ENCODE results near the gene CDK17.
"Not testable (repeated sequence)": the region's sequence is repeated elsewhere in the genome, so short reads cannot be mapped to it uniquely, and the experiment has no call there.

The CDK17 gene

DNA sequence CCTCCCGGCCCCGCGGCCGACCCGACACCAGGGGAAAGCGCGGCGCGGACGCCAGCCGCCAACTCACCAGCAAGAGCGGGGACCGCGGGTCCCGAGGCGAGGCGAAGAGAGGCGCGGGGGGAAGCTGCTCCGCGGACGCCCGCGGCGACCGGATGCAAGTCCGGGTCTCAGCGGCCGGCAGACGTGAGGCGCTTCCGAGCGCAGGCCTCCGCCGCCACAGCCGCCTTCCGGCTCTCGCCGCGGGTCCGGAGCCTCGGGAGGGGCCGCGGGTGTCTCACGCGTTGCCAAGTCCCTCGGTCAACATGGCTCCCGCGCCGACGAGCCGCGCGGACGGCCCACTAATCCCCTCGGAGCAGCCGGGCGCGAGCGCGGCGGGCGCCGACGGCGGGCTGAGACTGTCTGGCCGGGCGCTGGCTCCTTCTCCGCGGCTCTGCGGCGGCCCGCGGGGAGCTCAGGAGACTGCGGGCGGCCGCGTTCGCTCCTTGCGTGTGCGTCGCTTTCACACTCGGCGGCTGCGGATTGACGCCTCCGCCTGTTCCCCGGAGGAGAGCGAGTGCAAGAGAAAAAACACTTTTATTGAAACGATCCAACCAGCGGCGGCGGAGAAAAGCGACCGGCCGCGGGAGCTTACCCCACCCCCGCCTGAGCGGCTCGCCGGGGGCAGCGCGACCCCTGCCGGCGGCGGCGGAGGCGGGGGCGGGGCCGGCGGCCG is at the start of gene CDK17:
Gene CDK17, minus strand, starts transcription at position 521 of the 712 bp plus-strand sequence. CDS start 65,603 bp downstream, outside the sequence.
- DNase-seq: peak; percentile 70 to 88 (median 75)

DNA sequence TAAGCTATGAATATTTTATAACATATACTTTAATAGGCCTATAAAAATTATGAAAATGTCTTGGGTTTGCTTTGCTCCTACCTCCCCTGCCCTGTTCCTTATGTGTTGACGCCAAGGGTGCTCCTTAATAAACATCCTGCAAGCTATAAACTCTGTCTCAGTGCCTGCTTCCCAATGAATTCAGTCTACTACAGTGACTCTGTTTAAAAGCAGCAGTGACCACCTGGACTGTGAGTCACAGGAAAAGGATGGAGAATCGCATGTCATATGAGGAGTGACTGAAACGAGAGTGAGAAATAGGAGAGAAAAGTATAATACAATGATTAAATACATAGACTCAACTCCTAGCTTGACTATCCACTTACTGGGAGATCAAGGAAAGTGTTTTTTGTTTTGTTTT is 48.1 kb upstream of the CDK17 start:
- DNase-seq: no peak

DNA sequence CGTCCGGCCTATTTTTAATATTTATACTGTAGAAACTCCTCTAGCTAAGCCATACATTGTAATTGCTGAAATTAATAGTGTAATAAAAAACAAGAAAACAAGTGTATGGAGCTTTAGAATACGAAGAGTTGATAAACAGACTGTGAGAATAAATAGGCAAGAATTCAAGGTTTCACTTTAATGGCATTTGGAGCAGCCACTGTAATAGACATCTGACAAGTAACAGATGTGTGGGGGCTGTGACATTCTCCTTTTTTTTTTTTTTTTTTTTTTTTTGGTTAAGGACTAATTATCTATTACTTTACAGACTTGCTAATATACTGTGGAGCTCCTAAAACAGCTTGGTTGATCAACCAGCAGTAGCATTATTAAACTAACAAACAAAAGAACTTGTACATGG is 47.0 kb upstream of the CDK17 start:
- DNase-seq: no peak

DNA sequence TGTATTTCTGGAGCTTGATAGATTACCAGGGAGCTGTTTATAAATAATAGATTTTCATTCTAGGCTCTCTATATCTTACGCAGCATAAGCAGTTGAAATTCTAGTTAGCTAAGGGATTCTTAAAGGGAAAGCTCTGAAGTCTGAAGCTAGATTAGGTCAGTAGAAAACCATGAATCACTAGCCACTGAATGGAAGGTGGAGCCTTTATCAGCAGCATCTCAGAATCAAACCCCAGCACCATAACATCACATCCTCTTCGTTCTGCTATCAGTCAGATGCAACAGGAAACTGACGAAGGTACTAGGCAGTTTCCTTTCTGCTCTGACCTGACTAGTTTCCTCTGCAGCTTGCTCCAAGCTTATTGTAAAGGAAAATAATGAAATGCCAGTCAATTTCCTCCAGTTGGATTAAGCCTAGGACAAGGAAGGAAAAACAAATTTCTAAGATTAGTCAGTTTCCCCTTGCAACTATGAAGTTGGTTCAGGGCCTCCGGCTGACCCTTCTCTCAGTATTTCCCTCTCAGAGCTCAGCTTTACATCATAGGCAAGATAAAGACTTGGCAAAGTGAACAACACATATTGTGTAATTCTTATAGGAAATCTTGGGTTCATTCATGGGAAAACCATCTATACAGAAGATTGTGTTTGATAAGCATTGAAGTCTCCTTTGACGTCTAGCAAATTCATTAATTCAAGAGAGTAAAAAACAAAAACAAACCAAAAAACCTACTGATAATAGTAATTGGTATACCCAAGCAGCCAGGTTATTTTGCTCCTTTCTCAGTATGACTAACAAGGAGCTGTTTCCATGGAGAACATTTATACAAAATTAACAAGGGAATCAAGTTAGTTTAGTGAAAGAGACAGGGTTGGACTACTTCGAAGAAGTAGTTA is 45.7 kb upstream of the CDK17 start:
- peak in 1 of 4 experiments; percentile 3 for DNase-seq

DNA sequence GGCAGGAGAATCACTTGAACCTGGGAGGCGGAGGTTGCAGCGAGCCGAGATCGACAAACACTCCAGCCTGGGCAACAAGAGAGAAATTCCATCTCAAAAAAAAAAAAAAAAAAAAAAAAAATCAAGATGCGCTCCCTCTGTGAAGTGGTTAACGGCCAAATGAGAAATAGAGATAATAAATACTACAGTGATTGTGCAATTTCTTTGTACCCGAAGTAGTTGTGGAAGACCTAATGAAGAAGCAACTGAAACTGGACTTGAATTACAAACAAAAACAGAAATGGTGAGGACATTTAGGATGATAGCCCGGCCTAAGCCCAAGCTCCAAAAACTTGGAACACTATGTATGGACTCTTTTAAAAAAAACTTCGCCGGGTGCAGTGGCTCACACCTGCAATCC is 44.2 kb upstream of the CDK17 start:
- no peak for DNase-seq

DNA sequence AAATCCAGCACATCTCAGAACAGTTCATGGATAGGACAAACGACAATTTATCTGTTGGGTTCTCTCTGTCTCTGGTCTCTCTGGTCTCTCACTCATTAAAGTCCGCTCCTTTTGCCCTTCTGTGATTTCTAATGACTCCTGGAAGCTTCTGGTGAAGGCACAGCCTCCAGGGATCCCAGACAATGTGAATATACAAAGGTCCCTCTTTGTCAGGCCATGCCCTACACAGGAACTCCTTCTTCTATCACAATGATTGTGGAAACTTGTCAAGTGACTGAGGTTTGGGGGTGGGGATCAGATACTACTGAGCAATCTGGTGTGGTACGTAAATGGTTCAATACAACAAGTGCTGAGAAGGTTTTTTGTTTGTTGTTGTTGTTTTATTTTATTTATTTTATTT is 42.7 kb upstream of the CDK17 start:
- no peak for DNase-seq

DNA sequence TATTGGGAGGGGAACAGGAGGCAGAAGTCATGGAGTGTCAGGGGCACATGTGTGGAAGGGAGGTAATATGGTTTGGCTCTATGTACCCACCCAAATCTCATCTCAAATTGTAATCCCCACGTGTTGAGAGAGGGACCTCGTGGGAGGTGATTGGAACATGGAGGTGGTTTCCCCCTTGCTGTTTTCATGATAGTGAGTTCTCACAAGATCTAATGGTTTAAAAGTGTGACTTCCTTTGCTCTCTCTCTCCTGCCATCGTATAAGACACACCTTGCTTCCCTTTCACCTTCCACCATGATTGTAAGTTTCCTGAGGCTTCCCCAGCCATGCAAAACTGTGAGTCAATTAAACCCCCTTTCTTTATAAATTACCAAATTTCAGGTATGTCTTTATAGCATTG is 41.6 kb upstream of the CDK17 start:
- no peak for DNase-seq

DNA sequence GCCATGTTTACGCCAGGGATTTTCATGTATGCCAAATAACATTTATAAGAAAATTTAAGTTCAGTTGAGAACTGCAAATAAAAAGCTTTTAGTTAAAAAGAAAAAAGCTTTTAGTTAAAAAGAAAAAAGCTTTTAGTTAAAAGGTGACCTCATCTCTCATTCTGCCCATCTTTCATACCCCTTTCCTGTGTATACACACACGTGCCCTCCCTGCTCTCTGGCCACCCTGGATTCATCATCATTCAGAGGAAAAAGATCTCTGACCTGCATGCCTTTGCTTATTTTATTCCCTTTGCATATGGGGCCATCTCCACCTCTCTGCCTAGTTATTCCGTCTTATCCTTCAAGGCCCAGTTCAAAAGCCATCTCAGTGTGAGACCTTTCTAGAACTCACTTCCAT is 38.1 kb upstream of the CDK17 start:
- DNase-seq: no peak

DNA sequence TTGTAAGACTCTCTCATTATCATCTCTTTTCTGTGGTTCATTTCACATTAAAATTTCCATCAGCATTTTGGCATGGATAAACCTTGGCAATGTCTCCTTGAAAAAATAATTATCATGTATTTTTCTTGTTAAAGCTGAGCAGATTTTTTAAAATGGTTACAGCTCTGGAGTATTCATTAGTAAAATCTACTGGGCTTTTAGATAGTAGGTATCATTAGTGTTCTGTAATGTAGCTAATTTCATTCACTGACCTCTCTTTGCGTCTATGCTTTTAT is 36.9 kb upstream of the CDK17 start:
- DNase-seq: no peak

DNA sequence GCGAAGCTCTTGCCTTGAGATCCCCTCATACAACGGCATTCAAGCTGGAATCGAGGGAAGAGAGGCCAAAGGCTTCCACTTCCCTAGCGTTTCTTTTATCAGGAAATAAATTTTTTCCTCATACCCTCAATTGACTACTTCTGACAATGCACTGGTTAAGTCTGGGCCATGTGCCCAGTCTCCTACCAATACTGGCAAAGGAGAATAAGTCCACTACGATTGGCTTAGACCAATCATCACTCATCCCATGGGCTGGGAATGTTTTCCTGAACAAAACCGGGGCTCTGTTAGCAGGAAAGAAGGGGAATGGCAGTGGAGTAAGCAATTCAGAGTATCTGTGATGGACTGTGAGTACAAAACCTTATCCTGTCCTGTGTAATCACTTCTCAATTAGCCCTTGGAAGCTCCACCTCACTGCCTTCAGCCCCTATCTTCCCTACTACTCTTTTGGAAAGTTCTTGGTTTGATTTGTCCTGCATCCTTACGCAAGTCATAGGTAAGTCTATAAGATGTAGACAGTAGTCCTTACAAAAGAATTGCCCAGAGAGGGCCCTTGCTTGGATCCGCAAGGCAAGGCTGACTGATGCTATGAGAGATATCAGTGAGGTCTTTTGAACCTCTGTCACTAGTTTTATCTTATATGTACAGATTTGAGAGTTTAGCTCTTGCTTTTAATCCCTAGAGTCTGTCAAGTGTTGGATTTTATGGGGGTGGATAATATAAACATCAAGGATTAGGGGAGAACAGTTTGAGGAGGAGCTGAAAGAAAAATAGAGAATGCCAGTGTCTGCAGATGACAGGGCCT is 36.3 kb upstream of the CDK17 start:
- DNase-seq: no peak

DNA sequence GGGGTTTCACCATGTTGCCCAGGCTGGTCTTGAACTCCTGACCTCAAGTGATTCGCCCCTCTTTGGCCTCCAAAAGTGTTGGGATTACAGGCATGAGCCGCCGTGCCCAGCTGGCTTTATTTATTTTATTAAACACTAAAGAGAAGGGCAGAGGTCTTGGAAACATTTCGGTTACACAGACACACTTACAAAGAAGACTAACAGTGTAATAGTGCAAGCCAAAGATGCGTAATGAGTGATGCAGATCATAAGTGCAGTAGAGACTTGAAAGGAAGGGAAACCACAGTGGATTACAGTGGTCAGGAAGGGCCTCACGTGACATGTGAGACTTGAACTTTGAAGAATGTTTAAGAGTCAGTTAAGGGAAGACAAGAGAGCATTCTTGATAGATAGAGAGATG is 33.9 kb upstream of the CDK17 start:
- peak in 2 of 4 experiments; percentile 34 to 36 for DNase-seq

DNA sequence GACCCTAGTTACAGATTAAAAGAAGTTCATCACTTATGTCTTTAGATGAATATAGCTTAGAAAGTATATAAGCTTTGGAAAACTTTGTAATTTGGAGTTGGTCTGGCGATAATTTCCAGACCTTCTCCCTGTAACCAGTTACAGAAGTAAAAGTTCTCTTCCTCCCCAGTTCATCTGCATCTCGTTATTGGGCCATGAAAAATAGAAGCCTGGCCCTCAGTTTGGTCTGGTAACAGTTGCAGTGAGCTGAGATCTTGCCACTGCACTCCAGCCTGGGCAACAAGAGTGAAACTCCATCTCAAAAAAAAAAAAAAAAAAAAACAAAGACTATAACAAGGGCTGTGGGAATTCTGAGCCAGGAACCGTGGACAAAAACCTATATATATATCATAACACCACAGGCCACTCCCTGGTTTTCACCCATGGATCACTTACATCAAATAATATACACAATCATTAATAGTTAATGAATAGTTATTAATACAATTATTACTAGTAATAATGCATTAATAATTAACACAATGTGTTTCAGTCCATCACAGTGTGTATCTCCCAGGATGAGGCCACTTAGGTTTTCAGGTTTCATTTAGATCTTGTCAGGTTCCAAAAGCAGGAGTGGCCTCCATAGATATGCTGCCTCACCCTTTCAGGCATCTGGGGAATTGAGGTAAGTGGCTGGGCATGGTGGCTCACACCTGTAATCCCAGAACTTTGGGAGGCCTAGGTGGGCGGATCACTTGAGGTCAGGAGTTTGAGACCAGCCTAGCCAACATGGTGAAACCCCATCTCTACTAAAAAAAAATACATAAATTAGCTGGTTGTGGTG is 32.5 kb upstream of the CDK17 start:
- DNase-seq: not testable (repeated sequence)

DNA sequence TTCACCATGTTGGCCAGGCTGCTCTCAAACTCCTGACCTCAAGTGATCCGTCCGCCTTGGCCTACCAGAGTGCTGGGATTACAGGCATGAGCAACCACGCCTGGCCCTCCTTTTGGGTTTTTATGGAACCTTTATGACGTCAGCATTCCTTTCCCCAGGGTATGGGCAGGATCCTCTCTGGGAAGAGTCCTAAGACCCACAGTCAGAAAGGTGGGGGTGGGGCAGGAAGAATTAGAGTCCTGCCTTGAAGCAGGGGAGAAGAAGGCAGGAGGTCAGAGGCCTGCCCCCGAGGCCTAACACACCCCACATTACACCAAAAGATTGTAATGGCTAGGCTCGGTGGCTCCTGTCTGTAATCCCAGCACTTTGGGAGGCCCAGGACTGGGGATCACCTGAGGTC is 30.8 kb upstream of the CDK17 start:
- no peak for DNase-seq

DNA sequence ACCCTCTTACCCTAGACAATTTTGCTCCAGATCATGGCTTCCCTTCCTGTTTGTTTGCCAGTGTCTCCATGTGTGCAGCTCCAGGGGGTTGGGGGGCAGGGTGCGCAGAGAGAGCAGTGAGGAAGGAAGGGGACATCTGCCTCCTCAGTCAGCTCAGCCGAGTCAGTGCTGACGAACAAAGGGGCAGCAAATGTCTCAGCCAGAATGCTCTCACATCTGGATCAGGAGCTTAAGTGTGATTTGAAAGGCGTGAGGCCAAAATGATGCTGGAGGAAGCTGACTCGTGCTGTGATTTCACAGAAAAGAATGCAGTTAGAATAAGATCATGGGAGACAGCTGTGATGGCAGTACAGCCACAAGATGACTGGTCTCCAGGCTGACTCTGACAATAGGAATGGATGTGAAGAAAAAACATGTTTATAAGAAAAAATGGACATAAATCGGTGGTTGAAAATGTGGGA is 27.1 kb upstream of the CDK17 start:
- no peak for DNase-seq

DNA sequence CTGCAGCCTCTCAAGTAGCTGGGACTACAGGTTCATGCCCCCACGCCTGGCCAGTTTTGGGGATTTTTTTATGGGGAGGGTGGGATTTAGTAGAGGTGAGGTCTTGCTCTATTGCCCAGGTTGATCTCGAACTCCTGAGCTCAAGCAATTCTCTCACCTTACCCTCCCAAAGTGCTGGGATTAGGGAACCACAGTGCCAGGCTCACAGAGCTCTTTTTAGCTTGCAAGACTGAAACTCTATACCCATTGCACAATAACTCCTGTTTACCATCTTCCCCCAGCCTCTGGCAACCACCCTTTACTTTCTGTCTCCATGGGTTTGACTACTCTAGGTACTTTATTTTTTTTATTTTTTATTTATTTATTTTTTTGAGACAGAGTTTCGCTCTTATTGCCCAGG is 25.7 kb upstream of the CDK17 start:
- no peak for DNase-seq

DNA sequence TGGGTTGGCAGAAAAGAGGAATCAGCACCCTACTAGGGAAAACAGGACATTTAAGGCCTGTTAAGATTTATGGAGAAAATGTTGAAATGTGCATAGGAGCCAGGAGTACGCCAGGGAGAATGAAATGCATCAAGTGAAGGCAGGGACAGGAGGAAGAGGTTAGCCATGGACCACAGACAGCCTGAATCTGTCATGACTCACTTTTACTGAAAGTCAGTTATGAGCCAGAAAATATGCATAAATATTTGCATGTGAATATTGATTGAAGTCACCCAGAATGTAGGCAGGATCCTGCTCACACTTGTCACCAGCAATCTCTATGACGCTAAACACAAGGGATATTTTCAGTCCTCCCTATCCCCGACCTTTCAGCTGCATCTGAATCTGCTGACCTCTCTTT is 25.1 kb upstream of the CDK17 start:
- DNase-seq: no peak

DNA sequence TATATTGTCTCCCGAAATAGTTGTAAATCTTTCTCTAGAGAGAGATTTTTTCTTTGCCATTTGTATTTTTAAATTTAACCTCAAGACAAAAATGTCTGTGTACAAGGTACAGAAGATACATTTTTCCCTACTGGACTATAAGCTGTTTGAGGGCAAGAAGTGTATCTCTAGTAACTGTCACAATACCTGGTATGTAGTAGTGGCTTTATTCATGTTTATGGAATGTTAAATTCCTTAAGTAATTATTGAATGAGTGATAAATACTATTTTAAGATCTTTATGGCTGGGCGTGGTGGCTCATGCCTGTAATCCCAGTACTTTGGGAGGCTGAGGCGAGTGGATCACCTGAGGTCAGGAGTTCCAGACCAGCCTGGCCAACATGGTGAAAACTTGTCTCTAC is 24.4 kb upstream of the CDK17 start:
- no peak for DNase-seq

DNA sequence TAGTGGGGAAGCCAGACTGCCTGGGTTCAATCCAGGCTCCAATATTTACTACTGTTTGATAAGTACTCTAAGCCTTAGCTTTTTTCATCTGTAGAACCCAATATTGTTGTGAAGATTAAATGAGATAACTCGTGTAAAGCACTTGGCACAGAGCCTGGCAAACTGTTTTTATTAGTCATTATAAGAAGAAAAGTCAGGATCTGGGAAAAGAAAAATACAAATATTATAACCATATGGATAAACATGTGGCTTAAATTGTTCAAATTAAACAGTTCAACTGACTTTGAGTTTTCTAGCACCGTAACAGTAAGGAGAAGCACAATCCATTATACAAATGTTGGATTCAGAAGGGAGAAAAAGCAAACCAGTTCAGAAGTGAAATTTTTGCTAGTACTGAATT is 22.0 kb upstream of the CDK17 start:
- DNase-seq: no peak

DNA sequence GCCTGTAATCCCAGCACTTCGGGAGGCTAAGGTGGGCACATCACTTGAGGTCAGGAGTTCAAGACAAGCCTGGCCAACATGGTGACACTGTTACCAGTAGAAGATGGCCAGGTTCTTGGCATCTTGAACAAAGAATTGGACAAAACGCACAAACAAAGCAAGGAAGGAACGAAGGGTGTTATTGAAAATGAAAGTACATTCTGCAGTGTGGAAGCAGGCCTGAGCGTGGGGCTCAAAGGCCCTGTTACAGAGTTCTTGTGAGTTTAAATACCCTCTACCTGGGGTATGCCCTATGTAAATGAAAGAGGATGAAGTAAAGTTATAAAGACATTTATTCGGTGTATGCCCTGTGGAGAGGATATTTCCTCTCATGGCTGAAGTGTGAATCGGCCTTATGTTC is 20.8 kb upstream of the CDK17 start:
- no peak for DNase-seq

DNA sequence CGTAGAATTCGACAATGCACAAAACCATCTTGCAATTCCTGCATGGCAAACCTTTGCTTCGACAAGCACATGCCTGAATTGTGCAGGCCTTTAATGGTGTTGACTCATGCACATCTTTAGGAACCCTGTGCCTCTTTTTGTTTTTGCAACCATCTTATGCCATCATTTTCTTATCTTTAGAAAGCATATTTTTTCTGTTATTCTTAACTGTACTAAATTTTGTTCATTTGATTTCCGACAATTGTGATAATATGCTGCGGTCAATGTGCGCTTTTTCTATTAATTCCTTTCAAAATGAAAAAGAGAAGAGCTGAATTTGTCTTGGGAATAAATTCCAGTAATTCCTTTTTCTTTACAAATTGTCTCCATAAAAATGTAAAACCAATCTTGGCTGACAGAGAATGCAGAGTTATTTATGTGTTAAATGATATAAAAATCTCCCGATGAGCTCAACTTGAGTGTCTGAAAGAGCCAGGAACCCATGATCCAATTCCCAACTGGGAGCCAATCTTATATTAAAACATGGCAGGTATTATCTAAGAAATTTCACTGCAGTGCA is 20.1 kb upstream of the CDK17 start:
- DNase-seq: no peak

DNA sequence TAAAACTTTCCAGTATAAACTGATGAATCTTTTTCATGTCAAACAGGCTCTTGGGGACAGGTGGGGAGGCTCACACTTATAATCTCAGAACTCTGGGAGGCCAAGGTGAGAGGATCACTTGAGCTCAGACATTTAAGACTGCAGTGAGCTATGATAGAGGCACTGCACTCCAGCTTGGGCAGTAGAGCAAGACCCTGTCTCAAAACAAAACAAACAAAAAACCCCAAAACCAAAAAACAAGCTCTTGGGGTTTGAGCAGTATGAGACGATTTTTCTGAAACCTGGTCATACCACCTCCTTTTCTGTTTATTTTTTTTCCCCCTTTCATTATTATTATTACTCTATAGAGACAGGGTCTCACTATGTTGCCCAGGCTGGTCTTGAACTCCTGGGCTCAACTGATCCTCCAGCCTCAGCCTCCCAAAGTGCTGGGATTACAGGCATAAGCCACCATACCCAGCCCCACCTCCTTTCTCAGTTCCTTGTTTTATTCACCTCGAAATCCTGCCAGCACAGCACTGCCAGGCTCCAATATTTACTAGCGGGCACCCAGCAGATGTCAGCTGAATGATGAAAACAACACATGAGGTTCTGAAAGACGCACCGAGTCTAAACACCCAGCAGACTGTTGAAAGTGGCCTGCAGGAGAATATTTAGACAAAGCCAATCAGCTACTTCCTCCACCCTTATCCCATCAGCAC is 19.5 kb upstream of the CDK17 start:
- no peak for DNase-seq

DNA sequence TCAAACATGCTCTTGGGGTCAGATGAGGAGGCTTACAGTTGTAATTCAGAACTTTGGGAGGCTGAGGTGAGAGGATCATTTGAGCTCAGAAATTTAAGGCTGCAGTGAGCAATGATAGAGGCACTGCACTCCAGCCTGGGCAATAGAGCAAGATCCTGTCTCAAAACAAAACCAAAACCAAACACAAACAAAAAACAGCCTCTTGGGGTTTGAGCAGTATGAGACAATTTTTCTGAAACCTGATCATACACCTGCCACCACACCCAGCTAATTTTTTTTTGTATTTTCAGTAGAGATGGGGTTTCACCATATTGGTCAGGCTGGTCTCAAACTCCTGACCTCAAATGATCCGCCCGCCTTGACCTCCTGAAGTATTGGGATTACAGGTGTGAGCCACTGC is 17.4 kb upstream of the CDK17 start:
- DNase-seq: not testable (repeated sequence)

Data from activated naive CD4-positive, alpha-beta T cell (primary cell).